HCT116 (cell line): ENCODE data around the gene ALX3.

ENCODE experiments used
- EZH2 ChIP-seq: fragments of 200-600 bp; sonication (generic); IDR thresholded peaks from 2 replicates; pipeline ENCODE4 v1.6.1; 2017; ENCODE audit warnings: antibody characterized with exemption, mixed run types
- EZH2phosphoT487 ChIP-seq: fragments of 200-600 bp; IDR thresholded peaks from 2 replicates; pipeline ENCODE4 v1.6.1; 2018; ENCODE audit warnings: antibody characterized with exemption, borderline replicate concordance
- POLR2A ChIP-seq: IDR thresholded peaks from 2 replicates; pipeline ENCODE4 v1.7.0; 2011; ENCODE audit warnings: borderline replicate concordance; ENCODE audit not compliant: insufficient read depth, insufficient read length; ENCODE audit errors: extremely low read depth
- RAD21 ChIP-seq: IDR thresholded peaks from 2 replicates; pipeline ENCODE4 v1.6.1; 2012; ENCODE audit warnings: low read depth, mild to moderate bottlenecking
- SIN3A ChIP-seq: IDR thresholded peaks from 2 replicates; pipeline ENCODE4 v1.6.1; 2012; ENCODE audit warnings: low read depth
- YY1 ChIP-seq: IDR thresholded peaks from 2 replicates; pipeline ENCODE4 v1.6.1; 2011; ENCODE audit warnings: low read length, low read depth, moderate library complexity, mild to moderate bottlenecking; ENCODE audit not compliant: insufficient replicate concordance; ENCODE audit errors: extremely low read depth
- TF ChIP-seq, protein P1 (sequence below), 3 experiments: fragments of 200-600 bp in 1 of 3; sonication (generic) in 1 of 3; IDR thresholded peaks in 2 of 3; conservative IDR thresholded peaks in 1 of 3; 2 replicates each; pipeline ENCODE4 v1.5.1; 2012 to 2017; ENCODE audit warnings: low read depth in 2 of 3, low read length in 2 of 3, antibody characterized with exemption in 1 of 3, borderline replicate concordance in 1 of 3, control low read depth in 1 of 3, mild to moderate bottlenecking in 1 of 3, mixed read lengths in 1 of 3, mixed run types in 1 of 3, moderate library complexity in 1 of 3; ENCODE audit not compliant: insufficient read depth in 1 of 3
- TF ChIP-seq, protein P2 (sequence below): IDR thresholded peaks from 2 replicates; pipeline ENCODE4 v1.6.1; 2012
- TF ChIP-seq, protein P3 (sequence below): IDR thresholded peaks from 2 replicates; pipeline ENCODE4 v1.6.1; 2012
- TF ChIP-seq, protein P4 (sequence below): IDR thresholded peaks from 2 replicates; pipeline ENCODE4 v1.6.1; 2012; ENCODE audit warnings: low read depth

DNA sequence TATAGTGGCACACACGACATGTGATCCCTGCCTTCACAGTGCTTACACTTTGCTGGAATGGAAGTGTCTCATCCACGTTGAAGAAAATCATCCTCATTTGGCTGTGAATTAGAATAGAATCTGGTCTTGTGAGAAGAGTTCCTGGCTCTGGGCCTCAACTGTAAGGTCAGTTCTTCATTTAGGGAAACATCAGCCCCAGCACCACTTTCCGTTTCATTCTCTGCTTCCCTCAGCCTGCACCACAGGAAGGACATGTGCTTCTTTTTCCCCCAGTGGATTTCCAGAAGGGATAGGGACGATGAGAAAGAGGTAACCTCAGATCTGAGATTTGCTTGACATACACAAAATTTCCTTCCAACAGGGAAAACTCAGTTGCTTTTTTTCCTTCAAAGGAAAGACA is 3.7 kb upstream of the ALX3 start:
- TF ChIP-seq, protein P1, sequence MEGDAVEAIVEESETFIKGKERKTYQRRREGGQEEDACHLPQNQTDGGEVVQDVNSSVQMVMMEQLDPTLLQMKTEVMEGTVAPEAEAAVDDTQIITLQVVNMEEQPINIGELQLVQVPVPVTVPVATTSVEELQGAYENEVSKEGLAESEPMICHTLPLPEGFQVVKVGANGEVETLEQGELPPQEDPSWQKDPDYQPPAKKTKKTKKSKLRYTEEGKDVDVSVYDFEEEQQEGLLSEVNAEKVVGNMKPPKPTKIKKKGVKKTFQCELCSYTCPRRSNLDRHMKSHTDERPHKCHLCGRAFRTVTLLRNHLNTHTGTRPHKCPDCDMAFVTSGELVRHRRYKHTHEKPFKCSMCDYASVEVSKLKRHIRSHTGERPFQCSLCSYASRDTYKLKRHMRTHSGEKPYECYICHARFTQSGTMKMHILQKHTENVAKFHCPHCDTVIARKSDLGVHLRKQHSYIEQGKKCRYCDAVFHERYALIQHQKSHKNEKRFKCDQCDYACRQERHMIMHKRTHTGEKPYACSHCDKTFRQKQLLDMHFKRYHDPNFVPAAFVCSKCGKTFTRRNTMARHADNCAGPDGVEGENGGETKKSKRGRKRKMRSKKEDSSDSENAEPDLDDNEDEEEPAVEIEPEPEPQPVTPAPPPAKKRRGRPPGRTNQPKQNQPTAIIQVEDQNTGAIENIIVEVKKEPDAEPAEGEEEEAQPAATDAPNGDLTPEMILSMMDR (IDR thresholded peaks at IDR 0.05 in 2 of 3, conservative IDR thresholded peaks at IDR 0.05 in 1 of 3; ENCODE audit: borderline replicate concordance in 1 of 3, insufficient read depth in 1 of 3, low read depth in 2 of 3, low read length in 2 of 3): no peak
- TF ChIP-seq, protein P2, sequence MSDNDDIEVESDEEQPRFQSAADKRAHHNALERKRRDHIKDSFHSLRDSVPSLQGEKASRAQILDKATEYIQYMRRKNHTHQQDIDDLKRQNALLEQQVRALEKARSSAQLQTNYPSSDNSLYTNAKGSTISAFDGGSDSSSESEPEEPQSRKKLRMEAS: no peak
- TF ChIP-seq SIN3A (no peak), POLR2A (no peak), RAD21 (no peak), EZH2 (no peak), EZH2phosphoT487 (no peak), YY1 (no peak)
- TF ChIP-seq, protein P3, sequence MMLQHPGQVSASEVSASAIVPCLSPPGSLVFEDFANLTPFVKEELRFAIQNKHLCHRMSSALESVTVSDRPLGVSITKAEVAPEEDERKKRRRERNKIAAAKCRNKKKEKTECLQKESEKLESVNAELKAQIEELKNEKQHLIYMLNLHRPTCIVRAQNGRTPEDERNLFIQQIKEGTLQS: no peak
- TF ChIP-seq, protein P4, sequence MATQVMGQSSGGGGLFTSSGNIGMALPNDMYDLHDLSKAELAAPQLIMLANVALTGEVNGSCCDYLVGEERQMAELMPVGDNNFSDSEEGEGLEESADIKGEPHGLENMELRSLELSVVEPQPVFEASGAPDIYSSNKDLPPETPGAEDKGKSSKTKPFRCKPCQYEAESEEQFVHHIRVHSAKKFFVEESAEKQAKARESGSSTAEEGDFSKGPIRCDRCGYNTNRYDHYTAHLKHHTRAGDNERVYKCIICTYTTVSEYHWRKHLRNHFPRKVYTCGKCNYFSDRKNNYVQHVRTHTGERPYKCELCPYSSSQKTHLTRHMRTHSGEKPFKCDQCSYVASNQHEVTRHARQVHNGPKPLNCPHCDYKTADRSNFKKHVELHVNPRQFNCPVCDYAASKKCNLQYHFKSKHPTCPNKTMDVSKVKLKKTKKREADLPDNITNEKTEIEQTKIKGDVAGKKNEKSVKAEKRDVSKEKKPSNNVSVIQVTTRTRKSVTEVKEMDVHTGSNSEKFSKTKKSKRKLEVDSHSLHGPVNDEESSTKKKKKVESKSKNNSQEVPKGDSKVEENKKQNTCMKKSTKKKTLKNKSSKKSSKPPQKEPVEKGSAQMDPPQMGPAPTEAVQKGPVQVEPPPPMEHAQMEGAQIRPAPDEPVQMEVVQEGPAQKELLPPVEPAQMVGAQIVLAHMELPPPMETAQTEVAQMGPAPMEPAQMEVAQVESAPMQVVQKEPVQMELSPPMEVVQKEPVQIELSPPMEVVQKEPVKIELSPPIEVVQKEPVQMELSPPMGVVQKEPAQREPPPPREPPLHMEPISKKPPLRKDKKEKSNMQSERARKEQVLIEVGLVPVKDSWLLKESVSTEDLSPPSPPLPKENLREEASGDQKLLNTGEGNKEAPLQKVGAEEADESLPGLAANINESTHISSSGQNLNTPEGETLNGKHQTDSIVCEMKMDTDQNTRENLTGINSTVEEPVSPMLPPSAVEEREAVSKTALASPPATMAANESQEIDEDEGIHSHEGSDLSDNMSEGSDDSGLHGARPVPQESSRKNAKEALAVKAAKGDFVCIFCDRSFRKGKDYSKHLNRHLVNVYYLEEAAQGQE: no peak
